ENCODE data around the gene GAS7. TPM values are rescaled to one million over a fixed set of nuclear protein-coding genes. Genes with fewer than 3 reads are reported as not detected.

Gene GAS7
- total and polyA plus RNA-seq, 8 donors, result 4.1 to 185 (median 30.5) TPM

DNA sequence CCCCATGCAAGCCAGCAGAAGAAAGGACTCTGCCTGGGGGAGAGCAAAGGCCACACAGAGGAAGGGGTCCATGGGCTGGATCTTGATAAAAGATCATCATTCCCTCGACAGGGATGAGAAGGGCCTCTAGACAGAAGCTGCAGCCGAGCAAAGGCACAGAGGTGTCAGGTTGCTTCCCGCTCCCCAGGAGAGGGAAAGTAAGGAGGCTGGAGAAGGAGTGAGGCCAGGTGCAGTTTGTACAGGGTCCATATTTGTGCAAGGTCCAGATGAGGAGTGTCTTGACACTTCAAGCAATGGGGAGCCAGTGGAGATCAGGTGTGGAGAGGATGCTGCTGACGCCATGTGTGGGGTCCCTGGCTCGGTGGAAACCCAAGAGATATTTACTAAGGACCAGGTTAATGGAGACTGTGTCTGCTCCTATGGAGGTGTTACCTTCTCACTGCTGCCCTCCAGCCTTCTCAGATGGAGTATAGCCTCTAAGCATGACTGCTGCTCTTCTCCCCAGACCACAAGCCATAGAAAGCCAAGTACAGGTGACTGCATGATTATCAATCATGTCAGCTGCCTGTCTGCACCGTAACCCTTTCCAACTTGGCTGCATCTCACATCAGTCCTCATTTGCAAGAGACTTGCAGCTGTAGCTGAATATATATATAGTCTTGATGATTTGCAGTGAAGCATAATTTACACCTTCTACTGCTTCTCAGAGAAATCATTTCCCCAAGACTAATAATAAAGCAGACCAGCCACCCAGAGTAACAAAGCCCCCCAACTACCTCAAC, 21.1 kb downstream of the GAS7 start:
- no peak for DNase-seq
- Histone ChIP-seq H3K27ac (no peak overlapping the region), H3K27me3 (no peaks in the 10 kb centered on the region), H3K4me1 (peaks cover 0 to 14% (median 6%) of the 10 kb centered on the region in 4 donors), H3K4me3 (no peak overlapping the region), H3K9me3 (no peaks in the 10 kb centered on the region), H3K36me3 (no peaks in the 10 kb centered on the region)
- intact Hi-C loops (cut with DNase I; ENCODE audit: low total_unique reads), result no loop called here
- TF ChIP-seq POLR2AphosphoS5 (IDR thresholded peaks at IDR 0.05) (no peak), EP300 (IDR thresholded peaks at IDR 0.05) (no peak)
- WGBS, 5 donors, result 56 to 70% (median 62%) methylated on average over 6 of the region's 6 CpGs

DNA sequence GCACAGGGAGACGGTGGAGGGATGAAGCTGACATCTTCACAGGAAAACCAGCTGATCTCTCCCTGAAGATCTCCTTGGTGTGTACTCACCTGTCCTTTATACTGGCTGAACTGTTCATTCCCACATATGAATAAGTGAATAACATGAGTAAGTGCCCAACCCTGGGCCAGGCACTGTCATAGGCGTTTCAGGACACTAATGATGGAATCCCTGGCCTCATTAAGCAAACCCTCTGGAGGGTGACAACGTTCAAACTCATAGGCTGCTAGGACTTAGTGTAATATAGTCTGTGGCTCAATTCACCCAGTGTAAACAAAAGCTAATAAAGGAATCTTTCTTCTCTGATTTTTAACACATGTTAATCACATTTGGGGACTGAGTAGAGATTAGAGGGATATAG, 24.5 kb downstream of the GAS7 start:
- DNase-seq, result no peak
- H3K9me3 ChIP-seq, result no peaks in the 10 kb centered on the region
- WGBS, 5 donors, result 54 to 68% (median 56%) methylated on average over 3 of the region's 3 CpGs

DNA sequence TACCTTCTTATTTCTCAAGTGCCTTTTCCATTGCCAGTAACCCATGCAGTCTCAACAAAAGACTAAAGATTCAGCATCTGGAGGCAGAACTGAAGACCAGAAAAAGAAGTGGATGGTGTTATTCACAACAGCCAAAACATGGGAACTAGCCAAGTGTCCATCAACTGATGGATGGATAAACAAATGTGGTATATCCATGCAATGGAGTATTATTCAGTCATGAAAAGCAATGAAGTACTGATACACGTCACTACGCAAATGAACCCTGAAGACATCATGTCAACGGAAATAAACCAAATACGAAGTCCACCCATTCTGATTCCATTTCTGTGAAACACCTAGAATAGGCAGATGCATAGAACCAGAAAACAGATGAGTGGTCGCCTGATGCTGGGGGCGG, 25.6 kb downstream of the GAS7 start:
- Histone ChIP-seq H3K36me3 (no peaks in the 10 kb centered on the region), H3K4me1 (peaks cover 0 to 24% (median 12%) of the 10 kb centered on the region in 4 donors), H3K9me3 (no peaks in the 10 kb centered on the region), H3K4me3 (no peak overlapping the region), H3K27me3 (peaks cover 0 to 5% (median 0%) of the 10 kb centered on the region in 3 donors), H3K27ac (no peak overlapping the region)
- intact Hi-C loops (cut with DNase I; ENCODE audit: low total_unique reads), result no loop called here
- no peak for TF ChIP-seq POLR2A (IDR thresholded peaks at IDR 0.05)
- TF ChIP-seq, protein P1, sequence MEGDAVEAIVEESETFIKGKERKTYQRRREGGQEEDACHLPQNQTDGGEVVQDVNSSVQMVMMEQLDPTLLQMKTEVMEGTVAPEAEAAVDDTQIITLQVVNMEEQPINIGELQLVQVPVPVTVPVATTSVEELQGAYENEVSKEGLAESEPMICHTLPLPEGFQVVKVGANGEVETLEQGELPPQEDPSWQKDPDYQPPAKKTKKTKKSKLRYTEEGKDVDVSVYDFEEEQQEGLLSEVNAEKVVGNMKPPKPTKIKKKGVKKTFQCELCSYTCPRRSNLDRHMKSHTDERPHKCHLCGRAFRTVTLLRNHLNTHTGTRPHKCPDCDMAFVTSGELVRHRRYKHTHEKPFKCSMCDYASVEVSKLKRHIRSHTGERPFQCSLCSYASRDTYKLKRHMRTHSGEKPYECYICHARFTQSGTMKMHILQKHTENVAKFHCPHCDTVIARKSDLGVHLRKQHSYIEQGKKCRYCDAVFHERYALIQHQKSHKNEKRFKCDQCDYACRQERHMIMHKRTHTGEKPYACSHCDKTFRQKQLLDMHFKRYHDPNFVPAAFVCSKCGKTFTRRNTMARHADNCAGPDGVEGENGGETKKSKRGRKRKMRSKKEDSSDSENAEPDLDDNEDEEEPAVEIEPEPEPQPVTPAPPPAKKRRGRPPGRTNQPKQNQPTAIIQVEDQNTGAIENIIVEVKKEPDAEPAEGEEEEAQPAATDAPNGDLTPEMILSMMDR (IDR thresholded peaks at IDR 0.05), result no peak
- TF ChIP-seq POLR2AphosphoS5 (IDR thresholded peaks at IDR 0.05), result no peak
- no peak for TF ChIP-seq EP300 (IDR thresholded peaks at IDR 0.05)
- no peak for DNase-seq
- WGBS, 5 donors, result 89 to 96% (median 96%) methylated on average over 6 of the region's 6 CpGs

More for the DNA sequence above, 24.5 kb downstream of the GAS7 start:
- Histone ChIP-seq H3K27me3 (peaks cover 0 to 5% (median 0%) of the 10 kb centered on the region in 3 donors), H3K27ac (no peak overlapping the region), H3K36me3 (no peaks in the 10 kb centered on the region), H3K4me3 (no peak overlapping the region), H3K4me1 (peaks cover 0 to 32% (median 15%) of the 10 kb centered on the region in 4 donors)
- no peak for TF ChIP-seq POLR2A (IDR thresholded peaks at IDR 0.05)
- TF ChIP-seq, protein P1 (IDR thresholded peaks at IDR 0.05), result no peak
- no peak for TF ChIP-seq EP300 (IDR thresholded peaks at IDR 0.05)
- no peak for TF ChIP-seq POLR2AphosphoS5 (IDR thresholded peaks at IDR 0.05)
- intact Hi-C loops (cut with DNase I; ENCODE audit: low total_unique reads), result no loop called here

DNA sequence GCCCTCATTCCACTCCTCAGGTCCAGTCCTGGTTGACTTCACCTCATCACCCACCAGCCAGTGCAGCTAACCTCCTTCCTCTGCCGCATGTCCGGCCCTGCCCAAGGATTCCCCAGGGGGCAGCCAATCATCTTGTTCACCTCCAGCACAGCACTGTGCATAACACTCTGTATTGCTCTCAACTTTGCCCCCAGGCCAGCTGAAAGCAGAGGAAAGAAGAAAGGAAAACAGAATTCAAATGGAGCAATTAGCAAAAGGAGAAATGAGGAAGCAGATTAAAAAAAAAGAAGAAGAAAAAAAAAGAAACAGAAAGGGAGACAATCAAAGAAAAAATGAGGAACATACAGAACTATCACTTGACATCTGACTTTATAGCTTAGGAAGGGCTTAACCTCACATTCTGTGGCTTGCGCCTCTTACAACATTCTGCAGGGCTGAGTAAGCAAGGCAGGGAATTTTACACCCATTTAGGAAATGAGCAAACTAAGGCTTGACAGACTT, 26.1 kb downstream of the GAS7 start:
- Histone ChIP-seq H3K9me3 (no peaks in the 10 kb centered on the region), H3K27me3 (peaks cover 0 to 5% (median 0%) of the 10 kb centered on the region in 3 donors), H3K36me3 (no peaks in the 10 kb centered on the region), H3K4me3 (no peak overlapping the region), H3K27ac (peak overlapping the region in 3 of 5 donors; percentile 29 to 50 (median 39)), H3K4me1 (peaks cover 0 to 20% (median 9%) of the 10 kb centered on the region in 4 donors)
- WGBS, 5 donors, result 46 to 61% (median 52%) methylated on average over 3 of the region's 3 CpGs
- intact Hi-C loops (cut with DNase I; ENCODE audit: low total_unique reads), result no loop called here
- no peak for DNase-seq
- TF ChIP-seq POLR2A (IDR thresholded peaks at IDR 0.05), result no peak
- TF ChIP-seq, protein P1 (IDR thresholded peaks at IDR 0.05), result no peak
- TF ChIP-seq EP300 (IDR thresholded peaks at IDR 0.05), result no peak
- no peak for TF ChIP-seq POLR2AphosphoS5 (IDR thresholded peaks at IDR 0.05)

Measured in stomach (tissue), 9 donors.